Left lung (tissue), 14 donors: ENCODE measurements around the gene CD276. TPM values are rescaled to one million over a fixed set of nuclear protein-coding genes. Genes with fewer than 3 reads are reported as not detected.
"Not testable (repeated sequence)": the region's sequence is repeated elsewhere in the genome, so short reads cannot be mapped to it uniquely, and the experiment has no call there.

Source experiments
- ATAC-seq: fragments of 200-7000 bp; cut with Tn5 transposase; one replicate; pipeline ENCODE4 v1.9.1; 2020; ENCODE audit warnings: moderate library complexity
- DNase-seq, 4 donors: peaks; one replicate each; pipeline ENCODE4 v3.0.0-alpha.2; 2013 to 2020
- H3K27ac ChIP-seq, 2 donors: fragments of 200-600 bp; sonication (generic) in 1 of 2; one replicate each; pipeline versions ENCODE4 v1.5.0 to v1.8.0; 2020 to 2021
- H3K27me3 ChIP-seq, 2 donors: fragments of 200-600 bp; sonication (generic) in 1 of 2; one replicate each; pipeline versions ENCODE4 v1.5.0 to v1.8.0; 2020 to 2021
- H3K36me3 ChIP-seq, 2 donors: fragments of 200-600 bp; sonication (generic) in 1 of 2; one replicate each; pipeline versions ENCODE4 v1.5.0 to v1.8.0; 2020 to 2021
- H3K4me1 ChIP-seq, 2 donors: fragments of 200-600 bp; one replicate each; pipeline ENCODE4 v1.8.0; 2021
- H3K4me3 ChIP-seq, 2 donors: fragments of 200-600 bp; sonication (generic) in 1 of 2; one replicate each; pipeline versions ENCODE4 v1.5.0 to v1.8.0; 2020 to 2021; ENCODE audit warnings: mild to moderate bottlenecking in 1 of 2
- H3K9me3 ChIP-seq, 2 donors: fragments of 200-600 bp; sonication (generic) in 1 of 2; one replicate each; pipeline versions ENCODE4 v1.5.0 to v1.8.0; 2020 to 2021
- CTCF ChIP-seq, 2 donors: fragments of 200-600 bp; sonication (generic) in 1 of 2; IDR thresholded peaks; one replicate each; pipeline versions ENCODE4 v1.5.0 to v1.8.0; 2021; ENCODE audit warnings: antibody characterized with exemption in 2 of 2
- intact Hi-C, 2 donors: fragments of 100-400 bp; cut with DNase I; formaldehyde crosslinking; loops; one replicate each; pipeline versions ENCODE4 v1.11.2 to v1.14.2; 2022
- long read RNA-seq, 12 donors: library from polyadenylated mRNA in 2 of 12; unstranded in 2 of 12; transcript quantifications; one replicate each; pipeline ENCODE4 v2.0.0 and lab custom pipeline, GENCODE V29; 2019 to 2026
- polyA plus RNA-seq, 6 donors: library from polyadenylated mRNA; unstranded; fragments of 120-200 nt; gene quantifications; one replicate each; pipeline ENCODE4 v1.2.1, GENCODE V29; 2013; ENCODE audit not compliant: insufficient read length in 6 of 6
- total RNA-seq, 2 donors: library from RNA; stranded (reverse); fragmentation: NEBNext Ultra II Directional; extraction: Animal tissue kit (Norgen Biotek cat#: 25700); gene quantifications; one replicate each; pipeline ENCODE4 v1.2.1, GENCODE V29; 2021
- donor health status: DM: no; HTN: yes; CAD: no.
- donor health status: DM: no; HTN: no; CAD: no.

The CD276 gene
- total RNA-seq, result 10 to 100 TPM; 71.9 to 89.5 TPM
- 100 to 1,000 TPM; 145 to 185 (median 161) TPM for polyA plus RNA-seq
- long read RNA-seq, donor 1, transcript CD276-202 (10 exons, 3,469 nt), result major isoform, 7 of 35 reads
- long read RNA-seq, donor 1, partial matches to known transcripts, result 25 of 35 reads
- long read RNA-seq, donor 1, other reads (novel, unspliced or antisense), result 0 of 35 reads
- long read RNA-seq, donor 2, transcript CD276-202 (10 exons, 3,469 nt), result major isoform, 9 of 40 reads
- long read RNA-seq, donor 2, partial matches to known transcripts, result 29 of 40 reads
- long read RNA-seq, donor 2, other reads (novel, unspliced or antisense), result 0 of 40 reads
- long read RNA-seq, donor 3, transcript CD276-202 (10 exons, 3,469 nt), result major isoform, 18 of 18 reads
- long read RNA-seq, donor 3, partial matches to known transcripts, result 0 of 18 reads
- long read RNA-seq, donor 3, other reads (novel, unspliced or antisense), result 0 of 18 reads
- long read RNA-seq, donor 4, partial matches to known transcripts, result 2 of 18 reads
- long read RNA-seq, donor 4, other reads (novel, unspliced or antisense), result 11 of 18 reads
- long read RNA-seq, donor 5, transcript CD276-202 (10 exons, 3,469 nt), result major isoform, 7 of 14 reads
- long read RNA-seq, donor 5, partial matches to known transcripts, result 5 of 14 reads
- long read RNA-seq, donor 5, other reads (novel, unspliced or antisense), result 0 of 14 reads
- long read RNA-seq, donor 6, transcript CD276-202 (10 exons, 3,469 nt), result major isoform, 10 of 31 reads
- long read RNA-seq, donor 6, partial matches to known transcripts, result 20 of 31 reads
- long read RNA-seq, donor 6, other reads (novel, unspliced or antisense), result 0 of 31 reads
- long read RNA-seq, donor 7, transcript CD276-202 (10 exons, 3,469 nt), result major isoform, 9 of 9 reads
- long read RNA-seq, donor 7, partial matches to known transcripts, result 0 of 9 reads
- long read RNA-seq, donor 7, other reads (novel, unspliced or antisense), result 0 of 9 reads
- long read RNA-seq, donor 8, transcript CD276-202 (10 exons, 3,469 nt), result major isoform, 5 of 14 reads
- long read RNA-seq, donor 8, partial matches to known transcripts, result 5 of 14 reads
- long read RNA-seq, donor 8, other reads (novel, unspliced or antisense), result 0 of 14 reads
- long read RNA-seq, donor 9, result 0 reads
- long read RNA-seq, donor 10, partial matches to known transcripts, result 1 of 2 reads
- long read RNA-seq, donor 10, other reads (novel, unspliced or antisense), result 0 of 2 reads
- long read RNA-seq, donor 11, result 0 reads
- long read RNA-seq, donor 12, transcript CD276-202 (10 exons, 3,469 nt), result major isoform, 7 of 10 reads
- long read RNA-seq, donor 12, partial matches to known transcripts, result 0 of 10 reads
- long read RNA-seq, donor 12, other reads (novel, unspliced or antisense), result 0 of 10 reads

GRCh38 chr15:73683777-73684580 lies at the start of gene CD276:
Gene CD276 (plus strand): TSS chr15:73684383. CDS start chr15:73699640, 15,257 bp downstream.
- peak within 1 kb of the TSS; percentile 78 to 87 for H3K27ac ChIP-seq
- peak; percentile 87 for ATAC-seq
- peaks cover 0 to 43% of the 10 kb centered on the region in 2 donors for H3K27me3 ChIP-seq
- DNase-seq, result peak; percentile 48 to 92 (median 78)
- peak within 1 kb of the TSS; percentile 65 to 81 for H3K4me3 ChIP-seq
- no peaks in the 10 kb centered on the region for H3K36me3 ChIP-seq
- H3K9me3 ChIP-seq, result no peaks in the 10 kb centered on the region
- TF ChIP-seq CTCF (IDR thresholded peaks at IDR 0.05), result no peak
- peaks cover 25 to 45% of the 10 kb centered on the region in 2 donors for H3K4me1 ChIP-seq
- intact Hi-C loops, result no loop called here

- H3K4me1 ChIP-seq, result peaks cover 10 to 17% of the 10 kb centered on the region in 2 donors
- intact Hi-C loops, result loop anchor here in 1 of 2 donors (5.0 kb wide), 2 partner anchors 65 to 75 kb away; no protein-coding TSS in a partner anchor
- no peak overlapping the region for H3K4me3 ChIP-seq
- H3K27ac ChIP-seq, result no peak overlapping the region
- ATAC-seq (no peak), DNase-seq (no peak)
- H3K36me3 ChIP-seq, result no peaks in the 10 kb centered on the region
- peaks cover 0 to 4% of the 10 kb centered on the region in 2 donors for H3K9me3 ChIP-seq
- TF ChIP-seq CTCF (IDR thresholded peaks at IDR 0.05), result no peak
- H3K27me3 ChIP-seq, result peaks cover 0 to 16% of the 10 kb centered on the region in 2 donors
Measured at GRCh38 chr15:73637527-73637926, 46.7 kb upstream of the CD276 start.

GRCh38 chr15:73639464-73639863 lies 44.7 kb upstream of the CD276 start:
- not testable (repeated sequence) for H3K4me1 ChIP-seq, H3K4me3 ChIP-seq, H3K9me3 ChIP-seq, H3K36me3 ChIP-seq, H3K27ac ChIP-seq, ATAC-seq, DNase-seq
- peaks cover 0 to 16% of the 10 kb centered on the region in 2 donors for H3K27me3 ChIP-seq
- intact Hi-C loops, result loop anchor here in 1 of 2 donors (5.0 kb wide), 2 partner anchors 63 to 77 kb away; no protein-coding TSS in a partner anchor

GRCh38 chr15:73647259-73648013 lies 36.7 kb upstream of the CD276 start:
- Histone ChIP-seq H3K36me3 (no peaks in the 10 kb centered on the region), H3K4me1 (peaks cover 0 to 11% of the 10 kb centered on the region in 2 donors), H3K9me3 (no peaks in the 10 kb centered on the region), H3K27me3 (peaks cover 0 to 6% of the 10 kb centered on the region in 2 donors), H3K27ac (no peak overlapping the region), H3K4me3 (no peak overlapping the region)
- DNase-seq (no peak), ATAC-seq (no peak)
- TF ChIP-seq CTCF (IDR thresholded peaks at IDR 0.05), result no peak
- intact Hi-C loops, result no loop called here
